Keratinocyte (primary cell): ENCODE measurements around the gene R3HCC1L. TPM values are rescaled to one million over a fixed set of nuclear protein-coding genes. Genes with fewer than 3 reads are reported as not detected.

ENCODE experiments used
- DNase-seq: peaks from one replicate; pipeline ENCODE4 v3.0.0-alpha.2; 2011; ENCODE audit warnings: low read depth, missing footprints, low spot score
- FAIRE-seq: peaks from 2 replicates; lab custom pipeline; 2011; peaks lifted over from hg19 to GRCh38; lab: Jason Lieb, UNC
- H2AFZ ChIP-seq: 2 replicates; pipeline ENCODE4 v1.6.0; 2012; ENCODE audit warnings: low read length, control low read depth, inconsistent platforms; ENCODE audit not compliant: control insufficient read depth
- H3K27ac ChIP-seq: 2 replicates; pipeline ENCODE4 v1.5.1; 2011; ENCODE audit warnings: low read length; ENCODE audit not compliant: control insufficient read depth, insufficient read depth
- H3K27me3 ChIP-seq: 3 replicates; pipeline ENCODE4 v1.6.0; 2011; ENCODE audit warnings: low read length; ENCODE audit not compliant: control insufficient read depth, insufficient read depth; ENCODE audit errors: extremely low read depth
- H3K36me3 ChIP-seq, 2 experiments: 2 replicates in 1 of 2; 3 replicates in 1 of 2; pipeline ENCODE4 v1.5.1; 2011; ENCODE audit warnings: low read length in 2 of 2, mild to moderate bottlenecking in 1 of 2; ENCODE audit not compliant: control insufficient read depth in 2 of 2, insufficient read depth in 2 of 2; ENCODE audit errors: extremely low read depth in 1 of 2
- H3K4me1 ChIP-seq: 3 replicates; pipeline ENCODE4 v1.5.1; 2011; ENCODE audit warnings: low read length; ENCODE audit not compliant: control insufficient read depth, insufficient read depth; ENCODE audit errors: extremely low read depth
- H3K4me2 ChIP-seq: 3 replicates; pipeline ENCODE4 v1.6.0; 2011; ENCODE audit warnings: low read depth, low read length; ENCODE audit not compliant: control insufficient read depth, insufficient read depth; ENCODE audit errors: extremely low read depth
- H3K4me3 ChIP-seq, 3 experiments: fragments of 200-600 bp in 1 of 3; sonication (generic) in 1 of 3; 2 replicates in 2 of 3; 3 replicates in 1 of 3; pipeline ENCODE4 v1.5.1; 2011 to 2016; ENCODE audit warnings: low read length in 3 of 3, mild to moderate bottlenecking in 3 of 3, control low read depth in 2 of 3, inconsistent platforms in 1 of 3, low read depth in 1 of 3, mixed read lengths in 1 of 3, mixed run types in 1 of 3, moderate library complexity in 1 of 3; ENCODE audit not compliant: control insufficient read depth in 2 of 3, insufficient read depth in 2 of 3; ENCODE audit errors: extremely low read depth in 1 of 3
- H3K79me2 ChIP-seq: 2 replicates; pipeline ENCODE4 v1.6.0; 2012; ENCODE audit warnings: low read length; ENCODE audit not compliant: control insufficient read depth, insufficient read depth
- H3K9ac ChIP-seq: 3 replicates; pipeline ENCODE4 v1.6.0; 2011; ENCODE audit warnings: low read length; ENCODE audit not compliant: control insufficient read depth, insufficient read depth; ENCODE audit errors: extremely low read depth
- H3K9me1 ChIP-seq: 3 replicates; pipeline ENCODE4 v1.6.0; 2011; ENCODE audit warnings: low read length; ENCODE audit not compliant: control insufficient read depth, insufficient read depth; ENCODE audit errors: extremely low read depth
- H3K9me3 ChIP-seq: 2 replicates; pipeline ENCODE4 v1.5.1; 2012; ENCODE audit warnings: low read depth, low read length; ENCODE audit not compliant: control insufficient read depth
- H4K20me1 ChIP-seq: 3 replicates; pipeline ENCODE4 v1.6.0; 2011; ENCODE audit warnings: low read length; ENCODE audit not compliant: control insufficient read depth, insufficient read depth; ENCODE audit errors: extremely low read depth
- CTCF ChIP-seq, 3 experiments: IDR thresholded peaks in 1 of 3; conservative IDR thresholded peaks in 1 of 3; optimal IDR thresholded peaks in 1 of 3; 2 replicates in 2 of 3; 3 replicates in 1 of 3; pipeline versions ENCODE3 to v1.5.1; 2011; ENCODE audit warnings: low read length in 3 of 3, mild to moderate bottlenecking in 3 of 3, moderate library complexity in 2 of 3, control low read depth in 1 of 3, inconsistent platforms in 1 of 3; ENCODE audit not compliant: insufficient read depth in 2 of 3; ENCODE audit errors: extremely low read depth in 1 of 3
- EZH2 ChIP-seq: IDR thresholded peaks from one replicate; pipeline ENCODE4 v1.6.1; 2012; ENCODE audit warnings: inconsistent platforms, mild to moderate bottlenecking, low read length, moderate library complexity
- dilution Hi-C: fragments of 300-500 bp; cut with MboI; formaldehyde crosslinking; loops from one replicate; pipeline ENCODE4 v1.7.0; 2020; ENCODE audit warnings: low sequenced_read_pairs; ENCODE audit not compliant: extremely low pct_ligation_motif_present
- polyA plus RNA-seq, 5 experiments: library from polyadenylated mRNA; depleted of rRNA in 3 of 5; stranded (reverse) in 3 of 5; stranded (forward) in 1 of 5; unstranded in 1 of 5; fragments of >200 nt; gene quantifications; 1 replicate in 1 of 5; 2 replicates in 3 of 5; 3 replicates in 1 of 5; pipeline versions ENCODE4 v1.2.1 to v1.2.3, GENCODE V29; 2011 to 2012; ENCODE audit warnings: missing spikeins in 2 of 5, low read depth in 1 of 5, low replicate concordance in 1 of 5

Gene R3HCC1L
- polyA plus RNA-seq, 1 donor (not counting 4 experiments of a cell fraction or from before 2014, with no cell fraction given) = 11.7 TPM

GRCh38 chr10:98168766-98169165, 34.3 kb downstream of the R3HCC1L start:
- Histone ChIP-seq H3K27me3 (no peaks in the 10 kb centered on the region), H3K79me2 (peaks cover 4% of the 10 kb centered on the region), H4K20me1 (no peaks in the 10 kb centered on the region), H3K36me3 (peaks cover 14 to 20% of the 10 kb centered on the region in 2 experiments), H3K27ac (no peak overlapping the region), H3K4me3 (no peak overlapping the region), H3K9me1 (no peaks in the 10 kb centered on the region), H2AFZ (no peak overlapping the region), H3K9ac (no peak overlapping the region), H3K9me3 (no peaks in the 10 kb centered on the region), H3K4me2 (no peak overlapping the region), H3K4me1 (no peaks in the 10 kb centered on the region)
- DNase-seq = no peak
- dilution Hi-C loops = no loop called here
- no peak for FAIRE-seq
- TF ChIP-seq CTCF (optimal IDR thresholded peaks at IDR 0.05 in 1 of 3, IDR thresholded peaks at IDR 0.05 in 1 of 3, conservative IDR thresholded peaks at IDR 0.05 in 1 of 3; ENCODE audit: extremely low read depth in 1 of 3, insufficient read depth in 2 of 3, low read length in 3 of 3) = no peak

GRCh38 chr10:98169379-98169778, 34.9 kb downstream of the R3HCC1L start:
- FAIRE-seq (no peak), DNase-seq (no peak)
- dilution Hi-C loops = no loop called here

More at GRCh38 chr10:98169379-98169778, 34.9 kb downstream of the R3HCC1L start:
- Histone ChIP-seq H3K9ac (no peak overlapping the region), H3K79me2 (peaks cover 4% of the 10 kb centered on the region), H3K36me3 (peaks cover 14 to 20% of the 10 kb centered on the region in 2 experiments), H3K9me3 (no peaks in the 10 kb centered on the region), H3K27ac (no peak overlapping the region), H3K4me1 (no peaks in the 10 kb centered on the region), H3K4me2 (no peak overlapping the region), H3K4me3 (no peak overlapping the region), H3K9me1 (no peaks in the 10 kb centered on the region), H2AFZ (no peak overlapping the region), H4K20me1 (no peaks in the 10 kb centered on the region), H3K27me3 (no peaks in the 10 kb centered on the region)
- TF ChIP-seq CTCF (optimal IDR thresholded peaks at IDR 0.05 in 1 of 3, IDR thresholded peaks at IDR 0.05 in 1 of 3, conservative IDR thresholded peaks at IDR 0.05 in 1 of 3; ENCODE audit: extremely low read depth in 1 of 3, insufficient read depth in 2 of 3, low read length in 3 of 3) (no peak), EZH2 (no peak)
